ENCODE results near the gene LARP4.
"Not testable (repeated sequence)": the region's sequence is repeated elsewhere in the genome, so short reads cannot be mapped to it uniquely, and the experiment has no call there.

LARP4 gene

GRCh38 chr12:50402264-50403000 is 1.7 kb downstream of the LARP4 start:
- no peak for DNase-seq

GRCh38 chr12:50403001-50403440 is 2.3 kb downstream of the LARP4 start:
- DNase-seq = no peak

GRCh38 chr12:50404307-50404706 is 3.6 kb downstream of the LARP4 start:
- DNase-seq = no peak

GRCh38 chr12:50411051-50411660 is 10.5 kb downstream of the LARP4 start:
- DNase-seq = no peak

GRCh38 chr12:50415899-50416479 is 15.3 kb downstream of the LARP4 start:
- DNase-seq = no peak

- DNase-seq = no peak
These were observed 18.6 kb downstream of the LARP4 start for GRCh38 chr12:50419112-50419909.

- not testable (repeated sequence) for DNase-seq
These were observed 22.2 kb downstream of the LARP4 start for GRCh38 chr12:50422855-50423254.

- not testable (repeated sequence) for DNase-seq
These were observed 22.7 kb downstream of the LARP4 start for GRCh38 chr12:50423342-50423741.

GRCh38 chr12:50425589-50426258 is 25.0 kb downstream of the LARP4 start:
- no peak for DNase-seq

GRCh38 chr12:50431656-50432055 is 31.0 kb downstream of the LARP4 start:
- not testable (repeated sequence) for DNase-seq

- no peak for DNase-seq
These were observed 39.6 kb downstream of the LARP4 start for GRCh38 chr12:50440288-50440687.

- no peak for DNase-seq
These were observed 41.1 kb downstream of the LARP4 start for GRCh38 chr12:50441763-50442162.

GRCh38 chr12:50442178-50442908 is 41.7 kb downstream of the LARP4 start:
- no peak for DNase-seq

- not testable (repeated sequence) for DNase-seq
These were observed 49.0 kb downstream of the LARP4 start for GRCh38 chr12:50449671-50450070.

GRCh38 chr12:50452795-50453194 is 52.1 kb downstream of the LARP4 start:
- no peak for DNase-seq

- no peak for DNase-seq
These were observed 53.2 kb downstream of the LARP4 start for GRCh38 chr12:50453872-50454271.

GRCh38 chr12:50458606-50459005 is 57.9 kb downstream of the LARP4 start:
- DNase-seq = no peak

GRCh38 chr12:50467439-50467838 is 66.8 kb downstream of the LARP4 start:
- no peak for DNase-seq

GRCh38 chr12:50477241-50477832 is 76.7 kb downstream of the LARP4 start:
- DNase-seq = no peak

GRCh38 chr12:50482571-50482970 is 81.9 kb downstream of the LARP4 start:
- no peak for DNase-seq

GRCh38 chr12:50483488-50483887 is 82.8 kb downstream of the LARP4 start:
- DNase-seq = no peak

GRCh38 chr12:50488801-50489200 is 88.1 kb downstream of the LARP4 start:
- no peak for DNase-seq
